T-cell (primary cell): Measurements from ENCODE around the gene TFB1M. TPM values are rescaled to one million over a fixed set of nuclear protein-coding genes. Genes with fewer than 3 reads are reported as not detected.

Experiments used
- ATAC-seq, 4 experiments: fragments of 200-7000 bp in 3 of 4; fragments of 150-1000 bp in 1 of 4; cut with Tn5 transposase; replicated peaks in 1 of 4; 1 replicate in 3 of 4; 2 replicates in 1 of 4; pipeline ENCODE4 v1.10.0; 2021; ENCODE audit warnings: moderate library complexity in 3 of 4, mild to moderate bottlenecking in 2 of 4, moderate number of reproducible peaks in 1 of 4
- CTCF ChIA-PET, 2 donors: fragments of 300-600 bp; sonication (Branson Sonifier 250); formaldehyde crosslinking; loops; one replicate each; lab custom pipeline; 2022; ENCODE audit warnings: antibody characterized with exemption in 2 of 2; lab: Charles Lee
- POLR2A ChIA-PET, 2 donors: fragments of 300-600 bp; sonication (Branson Sonifier 250); formaldehyde crosslinking; loops; one replicate each; lab custom pipeline; 2022; ENCODE audit warnings: antibody characterized with exemption in 2 of 2; lab: Charles Lee
- DNase-seq, 35 experiments: peaks; one replicate each; pipeline versions ENCODE4 v3.0.0 to v3.0.0-alpha.2; 2013 to 2023
- H3K27ac ChIP-seq: one replicate; pipeline ENCODE4 v1.5.1; 2013; ENCODE audit warnings: low read length
- H3K27me3 ChIP-seq, 2 experiments: replicated peaks in 1 of 2; 1 replicate in 1 of 2; 2 replicates in 1 of 2; pipeline versions ENCODE4 v1.6.1 to v1.7.0; 2013; ENCODE audit warnings: low read length in 1 of 2, mixed read lengths in 1 of 2; ENCODE audit not compliant: control insufficient read depth in 2 of 2, insufficient read depth in 2 of 2; ENCODE audit errors: extremely low read depth in 1 of 2
- H3K36me3 ChIP-seq, 2 donors: 1 replicate in 1 of 2; 2 replicates in 1 of 2; pipeline versions ENCODE4 v1.6.1 to v1.7.0; 2013; ENCODE audit warnings: low read length in 1 of 2; ENCODE audit not compliant: control insufficient read depth in 2 of 2, insufficient read depth in 1 of 2; ENCODE audit errors: extremely low read depth in 1 of 2
- H3K4me1 ChIP-seq, 2 experiments: 1 replicate in 1 of 2; 2 replicates in 1 of 2; pipeline versions ENCODE4 v1.6.1 to v1.7.0; 2013; ENCODE audit warnings: low read length in 2 of 2, mixed read lengths in 1 of 2; ENCODE audit not compliant: insufficient read depth in 2 of 2, control insufficient read depth in 1 of 2; ENCODE audit errors: extremely low read depth in 1 of 2
- H3K4me3 ChIP-seq, 2 donors: 1 replicate in 1 of 2; 2 replicates in 1 of 2; pipeline versions ENCODE4 v1.5.1 to v1.7.0; 2013; ENCODE audit warnings: mild to moderate bottlenecking in 2 of 2, low read length in 1 of 2, moderate library complexity in 1 of 2; ENCODE audit not compliant: control insufficient read depth in 1 of 2; ENCODE audit errors: extremely low read depth in 1 of 2
- H3K9me3 ChIP-seq: 2 replicates; pipeline ENCODE4 v1.7.0; 2013
- H3K27ac Mint-ChIP-seq, 2 donors: one replicate each; pipeline ENCODE4 v1.8.0; 2020 to 2021; ENCODE audit warnings: mild to moderate bottlenecking in 2 of 2, mixed read lengths in 2 of 2
- H3K27me3 Mint-ChIP-seq, 2 donors: one replicate each; pipeline ENCODE4 v1.8.0; 2021 to 2022; ENCODE audit warnings: mixed read lengths in 2 of 2
- H3K36me3 Mint-ChIP-seq: one replicate; pipeline ENCODE4 v1.8.0; 2021; ENCODE audit warnings: mixed read lengths
- H3K4me1 Mint-ChIP-seq, 3 donors: one replicate each; pipeline ENCODE4 v1.8.0; 2020 to 2022; ENCODE audit warnings: mixed read lengths in 3 of 3, mild to moderate bottlenecking in 1 of 3
- H3K4me3 Mint-ChIP-seq, 3 donors: one replicate each; pipeline ENCODE4 v1.8.0; 2020 to 2022; ENCODE audit warnings: mild to moderate bottlenecking in 3 of 3, mixed read lengths in 3 of 3, moderate library complexity in 3 of 3
- H3K9me3 Mint-ChIP-seq, 3 donors: one replicate each; pipeline ENCODE4 v1.8.0; 2020 to 2022; ENCODE audit warnings: mixed read lengths in 3 of 3
- WGBS: methylation state at CpG from one replicate; pipeline ENCODE4 v1.1.5; 2013; ENCODE audit warnings: missing lambda C conversion rate; ENCODE audit not compliant: insufficient coverage; 5-methylcytosine and 5-hydroxymethylcytosine counted together
- total RNA-seq, 35 experiments: library from RNA in 6 of 35; stranded (reverse) in 6 of 35; fragments of 120-200 nt in 1 of 35; gene quantifications; one replicate each; pipeline versions ENCODE4 v1.2.1 to v1.2.4 and lab custom pipeline; 2013 to 2026

TFB1M gene
- total RNA-seq, 5 donors from 2014 or later (not counting 1 experiment from before 2014, with no cell fraction given): 19.9 to 31.1 (median 26.8) TPM

GRCh38 chr6:155262655-155263054 is 51.6 kb downstream of the TFB1M start:
- H3K36me3 Mint-ChIP-seq: peaks cover 46% of the 10 kb centered on the region
- H3K27ac Mint-ChIP-seq: peak overlapping the region; percentile 10 to 80
- Histone ChIP-seq H3K4me1 (no peaks in the 10 kb centered on the region), H3K27ac (no peak overlapping the region), H3K4me3 (no peak overlapping the region), H3K27me3 (no peaks in the 10 kb centered on the region), H3K9me3 (no peaks in the 10 kb centered on the region), H3K36me3 (peaks cover 6 to 46% of the 10 kb centered on the region in 2 donors)
- WGBS: no CpG with 5 or more reads among the region's 4 CpGs
- H3K4me3 Mint-ChIP-seq: no peak overlapping the region
- ChIA-PET POLR2A (no interaction called here), CTCF (no interaction called here)
- no peaks in the 10 kb centered on the region for H3K9me3 Mint-ChIP-seq
- ATAC-seq (no peak), DNase-seq (no peak)
- no peaks in the 10 kb centered on the region for H3K27me3 Mint-ChIP-seq
- H3K4me1 Mint-ChIP-seq: peaks cover 5 to 7% (median 7%) of the 10 kb centered on the region in 3 donors

DNA sequence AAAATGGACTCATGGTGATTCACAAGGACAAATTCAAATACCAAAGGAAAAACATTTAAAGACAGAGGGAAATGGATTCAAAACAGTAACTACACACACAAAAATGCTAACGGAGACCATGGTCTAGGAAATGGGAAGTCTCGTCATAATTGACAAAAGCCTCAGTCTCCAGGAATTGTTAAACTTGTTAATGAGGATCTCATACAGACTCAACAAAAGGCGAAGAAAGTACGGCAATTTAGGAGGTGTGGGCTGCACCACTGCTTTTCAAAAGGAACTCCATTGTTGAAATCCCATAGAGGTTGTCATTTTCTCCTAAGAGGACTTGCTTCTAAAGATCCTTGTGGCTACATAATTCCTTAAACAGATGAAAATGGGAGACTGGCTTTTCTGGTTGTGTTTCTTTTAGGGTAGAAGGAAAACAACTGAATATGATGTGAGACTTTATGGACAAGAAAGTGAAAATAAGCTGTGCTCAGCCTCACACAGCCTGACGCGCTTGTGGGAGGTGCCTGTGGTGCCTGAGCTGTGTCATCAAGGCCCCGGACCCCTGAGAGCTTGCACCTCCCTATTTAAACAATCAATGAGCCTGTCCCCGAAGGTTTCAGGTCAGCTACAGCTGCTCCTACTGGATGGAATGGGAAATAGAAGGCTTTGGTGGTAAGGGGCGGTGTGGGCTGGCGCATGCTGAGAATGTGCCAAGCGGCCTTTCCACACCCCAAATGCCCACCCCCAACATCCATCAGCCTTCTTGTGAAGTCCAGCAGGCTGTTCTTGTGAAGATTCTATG is 53.0 kb downstream of the TFB1M start:
- Mint-ChIP-seq H3K9me3 (no peaks in the 10 kb centered on the region), H3K4me1 (peaks cover 4 to 7% (median 5%) of the 10 kb centered on the region in 3 donors), H3K27me3 (no peaks in the 10 kb centered on the region), H3K36me3 (peaks cover 52% of the 10 kb centered on the region), H3K4me3 (no peak overlapping the region), H3K27ac (peak overlapping the region in 1 of 2 donors; percentile 28)
- Histone ChIP-seq H3K9me3 (no peaks in the 10 kb centered on the region), H3K4me1 (no peaks in the 10 kb centered on the region), H3K27ac (no peak overlapping the region), H3K27me3 (no peaks in the 10 kb centered on the region), H3K4me3 (no peak overlapping the region), H3K36me3 (peaks cover 3 to 51% of the 10 kb centered on the region in 2 donors)
- POLR2A ChIA-PET: no interaction called here
- CTCF ChIA-PET: no interaction called here
- no peak for DNase-seq
- no peak for ATAC-seq
- 90% methylated on average over 2 of the region's 11 CpGs for WGBS

- H3K36me3 Mint-ChIP-seq: peaks cover 47% of the 10 kb centered on the region
- Histone ChIP-seq H3K27ac (no peak overlapping the region), H3K9me3 (no peaks in the 10 kb centered on the region), H3K4me3 (no peak overlapping the region), H3K36me3 (peaks cover 6 to 56% of the 10 kb centered on the region in 2 donors), H3K27me3 (no peaks in the 10 kb centered on the region), H3K4me1 (no peaks in the 10 kb centered on the region)
- no peaks in the 10 kb centered on the region for H3K27me3 Mint-ChIP-seq
- peaks cover 4 to 7% (median 5%) of the 10 kb centered on the region in 3 donors for H3K4me1 Mint-ChIP-seq
- peak overlapping the region in 1 of 2 donors; percentile 25 for H3K27ac Mint-ChIP-seq
- H3K4me3 Mint-ChIP-seq: no peak overlapping the region
- ATAC-seq (no peak), DNase-seq (no peak)
- WGBS: 80% methylated on average over 1 of the region's 3 CpGs
- H3K9me3 Mint-ChIP-seq: no peaks in the 10 kb centered on the region
- ChIA-PET POLR2A (no interaction called here), CTCF (no interaction called here)
Measured at GRCh38 chr6:155260686-155261085, 53.6 kb downstream of the TFB1M start.

GRCh38 chr6:155259897-155260296 is 54.4 kb downstream of the TFB1M start:
- ChIA-PET CTCF (interaction anchor here in 1 of 2 donors (0.5 kb wide), 1 partner anchor 587 kb away, joined by 3 read pairs; no protein-coding TSS in a partner anchor), POLR2A (no interaction called here)
- ATAC-seq: no peak
- H3K4me3 Mint-ChIP-seq: no peak overlapping the region
- no peaks in the 10 kb centered on the region for H3K9me3 Mint-ChIP-seq
- 90% methylated on average over 2 of the region's 5 CpGs for WGBS
- Histone ChIP-seq H3K27ac (no peak overlapping the region), H3K4me1 (no peaks in the 10 kb centered on the region), H3K27me3 (no peaks in the 10 kb centered on the region), H3K9me3 (no peaks in the 10 kb centered on the region), H3K4me3 (no peak overlapping the region), H3K36me3 (peaks cover 6 to 53% of the 10 kb centered on the region in 2 donors)
- peaks cover 47% of the 10 kb centered on the region for H3K36me3 Mint-ChIP-seq
- no peak overlapping the region for H3K27ac Mint-ChIP-seq
- H3K4me1 Mint-ChIP-seq: peaks cover 4 to 7% (median 5%) of the 10 kb centered on the region in 3 donors
- DNase-seq: no peak
- H3K27me3 Mint-ChIP-seq: no peaks in the 10 kb centered on the region

GRCh38 chr6:155259204-155259603 is 55.1 kb downstream of the TFB1M start:
- H3K27ac ChIP-seq: no peak overlapping the region
- H3K4me1 Mint-ChIP-seq: peaks cover 4 to 7% (median 5%) of the 10 kb centered on the region in 3 donors
- H3K9me3 Mint-ChIP-seq: no peaks in the 10 kb centered on the region
- no peaks in the 10 kb centered on the region for H3K27me3 ChIP-seq
- ATAC-seq (no peak), DNase-seq (no peak)
- no peak overlapping the region for H3K27ac Mint-ChIP-seq
- no CpG with 5 or more reads among the region's 3 CpGs for WGBS
- no peaks in the 10 kb centered on the region for H3K4me1 ChIP-seq
- no peak overlapping the region for H3K4me3 Mint-ChIP-seq
- no peaks in the 10 kb centered on the region for H3K27me3 Mint-ChIP-seq
- POLR2A ChIA-PET: no interaction called here
- H3K9me3 ChIP-seq: no peaks in the 10 kb centered on the region
- no peak overlapping the region for H3K4me3 ChIP-seq
- H3K36me3 ChIP-seq: peaks cover 6 to 57% of the 10 kb centered on the region in 2 donors
- peaks cover 51% of the 10 kb centered on the region for H3K36me3 Mint-ChIP-seq
- CTCF ChIA-PET: no interaction called here

GRCh38 chr6:155257796-155258195 is 56.5 kb downstream of the TFB1M start:
- Mint-ChIP-seq H3K27ac (no peak overlapping the region), H3K4me3 (no peak overlapping the region), H3K4me1 (peaks cover 4 to 7% (median 5%) of the 10 kb centered on the region in 3 donors), H3K9me3 (no peaks in the 10 kb centered on the region), H3K36me3 (peaks cover 52% of the 10 kb centered on the region), H3K27me3 (no peaks in the 10 kb centered on the region)
- CTCF ChIA-PET: interaction anchor here in 1 of 2 donors (0.9 kb wide), 1 partner anchor 11 kb away, joined by 4 read pairs; no protein-coding TSS in a partner anchor
- H3K36me3 ChIP-seq: peaks cover 3 to 68% of the 10 kb centered on the region in 2 donors
- no peaks in the 10 kb centered on the region for H3K4me1 ChIP-seq
- no peak for DNase-seq
- H3K9me3 ChIP-seq: no peaks in the 10 kb centered on the region
- H3K27me3 ChIP-seq: no peaks in the 10 kb centered on the region
- H3K27ac ChIP-seq: no peak overlapping the region
- POLR2A ChIA-PET: no interaction called here
- H3K4me3 ChIP-seq: no peak overlapping the region
- 90% methylated on average over 2 of the region's 9 CpGs for WGBS
- no peak for ATAC-seq
